ENCODE measurements around the gene WAPL.

The WAPL gene

GRCh38 chr10:86524225-86524962 is 2.8 kb upstream of the WAPL start:
- Histone ChIP-seq H3K9me3 (ENCODE audit: insufficient read depth, low read depth, low read length) (no peaks in the 10 kb centered on the region), H3K4me2 (ENCODE audit: low read depth, low read length, poor library complexity, severe bottlenecking) (peak overlapping the region; percentile 85), H3K4me3 (ENCODE audit: low read length, poor library complexity, severe bottlenecking) (peak overlapping the region; percentile 17), H3K36me3 (ENCODE audit: insufficient read depth, low read length) (no peaks in the 10 kb centered on the region), H4K20me1 (ENCODE audit: insufficient read depth, low read length, poor library complexity, severe bottlenecking) (peaks cover 20% of the 10 kb centered on the region), H3K9me2 (replicated peaks; ENCODE audit: low read depth, low read length) (no peaks in the 10 kb centered on the region), H3K9ac (ENCODE audit: low read depth, low read length, poor library complexity, severe bottlenecking) (no peak overlapping the region), H3K79me2 (ENCODE audit: insufficient read depth, low read length) (peaks cover 47% of the 10 kb centered on the region), H3K27me3 (ENCODE audit: insufficient read depth, low read length, poor library complexity, severe bottlenecking) (peaks cover 4% of the 10 kb centered on the region), H3F3A (ENCODE audit: low read depth) (no peaks in the 10 kb centered on the region), H3K4me1 (ENCODE audit: insufficient read depth, low read length, poor library complexity, severe bottlenecking) (peaks cover 31% of the 10 kb centered on the region), H2AFZ (ENCODE audit: low read length) (no peak overlapping the region)
- TF ChIP-seq EZH2phosphoT487 (IDR thresholded peaks at IDR 0.05; ENCODE audit: borderline replicate concordance) = no peak
- TF ChIP-seq CTCF (conservative IDR thresholded peaks at IDR 0.05; ENCODE audit: low read length) = no peak

- Histone ChIP-seq H3K27me3 (ENCODE audit: insufficient read depth, low read length, poor library complexity, severe bottlenecking) (peaks cover 4% of the 10 kb centered on the region), H3K4me2 (ENCODE audit: low read depth, low read length, poor library complexity, severe bottlenecking) (peak overlapping the region; percentile 85), H4K20me1 (ENCODE audit: insufficient read depth, low read length, poor library complexity, severe bottlenecking) (peaks cover 31% of the 10 kb centered on the region), H3K79me2 (ENCODE audit: insufficient read depth, low read length) (peaks cover 58% of the 10 kb centered on the region), H3K9ac (ENCODE audit: low read depth, low read length, poor library complexity, severe bottlenecking) (peak overlapping the region; percentile 92), H3F3A (ENCODE audit: low read depth) (no peaks in the 10 kb centered on the region), H3K9me3 (ENCODE audit: insufficient read depth, low read depth, low read length) (no peaks in the 10 kb centered on the region), H3K4me1 (ENCODE audit: insufficient read depth, low read length, poor library complexity, severe bottlenecking) (peaks cover 36% of the 10 kb centered on the region), H3K9me2 (replicated peaks; ENCODE audit: low read depth, low read length) (no peaks in the 10 kb centered on the region), H2AFZ (ENCODE audit: low read length) (no peak overlapping the region), H3K36me3 (ENCODE audit: insufficient read depth, low read length) (no peaks in the 10 kb centered on the region), H3K4me3 (ENCODE audit: low read length, poor library complexity, severe bottlenecking) (peak overlapping the region; percentile 75)
- TF ChIP-seq CTCF (conservative IDR thresholded peaks at IDR 0.05; ENCODE audit: low read length) = 0 out of 2 replicates have a peak, but pooled peaks have one; percentile 12
- TF ChIP-seq EZH2phosphoT487 (IDR thresholded peaks at IDR 0.05; ENCODE audit: borderline replicate concordance) = no peak
Measured at GRCh38 chr10:86523348-86523747, 1.8 kb upstream of the WAPL start.

- no peaks in the 10 kb centered on the region for H3K9me3 ChIP-seq (ENCODE audit: insufficient read depth, low read depth, low read length)
- H3K9ac ChIP-seq (ENCODE audit: low read depth, low read length, poor library complexity, severe bottlenecking) = peak overlapping the region; percentile 92
- peaks cover 4% of the 10 kb centered on the region for H3K36me3 ChIP-seq (ENCODE audit: insufficient read depth, low read length)
- H3K9me2 ChIP-seq (replicated peaks; ENCODE audit: low read depth, low read length) = no peaks in the 10 kb centered on the region
- peak overlapping the region; percentile 75 for H3K4me3 ChIP-seq (ENCODE audit: low read length, poor library complexity, severe bottlenecking)
- peaks cover 4% of the 10 kb centered on the region for H3K27me3 ChIP-seq (ENCODE audit: insufficient read depth, low read length, poor library complexity, severe bottlenecking)
- no peak for TF ChIP-seq EZH2phosphoT487 (IDR thresholded peaks at IDR 0.05; ENCODE audit: borderline replicate concordance)
- TF ChIP-seq CTCF (conservative IDR thresholded peaks at IDR 0.05; ENCODE audit: low read length) = no peak
- H3K4me2 ChIP-seq (ENCODE audit: low read depth, low read length, poor library complexity, severe bottlenecking) = peak overlapping the region; percentile 85
- H3K4me1 ChIP-seq (ENCODE audit: insufficient read depth, low read length, poor library complexity, severe bottlenecking) = peaks cover 43% of the 10 kb centered on the region
- H3K79me2 ChIP-seq (ENCODE audit: insufficient read depth, low read length) = peaks cover 66% of the 10 kb centered on the region
- peak overlapping the region; percentile 83 for H2AFZ ChIP-seq (ENCODE audit: low read length)
- no peaks in the 10 kb centered on the region for H3F3A ChIP-seq (ENCODE audit: low read depth)
- H4K20me1 ChIP-seq (ENCODE audit: insufficient read depth, low read length, poor library complexity, severe bottlenecking) = peaks cover 40% of the 10 kb centered on the region
Measured at GRCh38 chr10:86522510-86522855, 891 bp upstream of the WAPL start.
